NCI-H524 treated with DMSO at 0.1 percent for 48 hours (cell line): Measurements from ENCODE around the gene HNF1A.
"Not testable (repeated sequence)": the region's sequence is repeated elsewhere in the genome, so short reads cannot be mapped to it uniquely, and the experiment has no call there.

Experiments
- DNase-seq: peaks from one replicate; lab custom pipeline; 2025; lab: John Stamatoyannopoulos, UW

HNF1A gene

GRCh38 chr12:120978296-120979219, at the start of gene HNF1A:
Gene HNF1A, plus strand, starts transcription at chr12:120978543. Its CDS starts 226 bp downstream, at chr12:120978769.
- DNase-seq, result no peak

GRCh38 chr12:120928864-120929652, 49.3 kb upstream of the HNF1A start:
- no peak for DNase-seq

GRCh38 chr12:120930032-120930431, 48.3 kb upstream of the HNF1A start:
- DNase-seq, result no peak

GRCh38 chr12:120932058-120932457, 46.3 kb upstream of the HNF1A start:
- no peak for DNase-seq

- no peak for DNase-seq
Measured at GRCh38 chr12:120932956-120933526, 45.3 kb upstream of the HNF1A start.

GRCh38 chr12:120933786-120934185, 44.6 kb upstream of the HNF1A start:
- DNase-seq, result no peak

GRCh38 chr12:120936197-120936596, 42.1 kb upstream of the HNF1A start:
- DNase-seq, result no peak

GRCh38 chr12:120938496-120938895, 39.8 kb upstream of the HNF1A start:
- DNase-seq, result no peak

GRCh38 chr12:120939523-120939922, 38.8 kb upstream of the HNF1A start:
- DNase-seq, result no peak

- DNase-seq, result no peak
Measured at GRCh38 chr12:120940006-120940405, 38.3 kb upstream of the HNF1A start.

GRCh38 chr12:120940799-120941198, 37.5 kb upstream of the HNF1A start:
- no peak for DNase-seq

- no peak for DNase-seq
Measured at GRCh38 chr12:120941412-120941811, 36.9 kb upstream of the HNF1A start.

GRCh38 chr12:120941846-120942405, 36.4 kb upstream of the HNF1A start:
- no peak for DNase-seq

- DNase-seq, result no peak
Measured at GRCh38 chr12:120943482-120943881, 34.9 kb upstream of the HNF1A start.

- no peak for DNase-seq
Measured at GRCh38 chr12:120944645-120945217, 33.6 kb upstream of the HNF1A start.

- DNase-seq, result not testable (repeated sequence)
Measured at GRCh38 chr12:120945516-120945915, 32.8 kb upstream of the HNF1A start.

- not testable (repeated sequence) for DNase-seq
Measured at GRCh38 chr12:120950260-120950799, 28.0 kb upstream of the HNF1A start.

GRCh38 chr12:120950807-120951206, 27.5 kb upstream of the HNF1A start:
- DNase-seq, result no peak

- no peak for DNase-seq
Measured at GRCh38 chr12:120955232-120955631, 23.1 kb upstream of the HNF1A start.

- no peak for DNase-seq
Measured at GRCh38 chr12:120956579-120957300, 21.6 kb upstream of the HNF1A start.
